Peyer's patch (tissue), 4 donors: ENCODE data around the gene SBF1.

Experiments
- POLR2A ChIP-seq, 2 donors: fragments of 450-650 bp; IDR thresholded peaks; one replicate each; pipeline ENCODE4 v1.5.1; 2017; ENCODE audit warnings: antibody characterized with exemption in 2 of 2, mild to moderate bottlenecking in 2 of 2, moderate library complexity in 2 of 2
- TF ChIP-seq, protein P1 (sequence below), 6 experiments: fragments of 450-650 bp in 4 of 6; fragments of 200-600 bp in 2 of 6; sonication (generic) in 1 of 6; IDR thresholded peaks; one replicate each; pipeline ENCODE4 v1.5.1; 2017 to 2019; ENCODE audit warnings: antibody characterized with exemption in 6 of 6, mild to moderate bottlenecking in 3 of 6, moderate library complexity in 1 of 6

DNA sequence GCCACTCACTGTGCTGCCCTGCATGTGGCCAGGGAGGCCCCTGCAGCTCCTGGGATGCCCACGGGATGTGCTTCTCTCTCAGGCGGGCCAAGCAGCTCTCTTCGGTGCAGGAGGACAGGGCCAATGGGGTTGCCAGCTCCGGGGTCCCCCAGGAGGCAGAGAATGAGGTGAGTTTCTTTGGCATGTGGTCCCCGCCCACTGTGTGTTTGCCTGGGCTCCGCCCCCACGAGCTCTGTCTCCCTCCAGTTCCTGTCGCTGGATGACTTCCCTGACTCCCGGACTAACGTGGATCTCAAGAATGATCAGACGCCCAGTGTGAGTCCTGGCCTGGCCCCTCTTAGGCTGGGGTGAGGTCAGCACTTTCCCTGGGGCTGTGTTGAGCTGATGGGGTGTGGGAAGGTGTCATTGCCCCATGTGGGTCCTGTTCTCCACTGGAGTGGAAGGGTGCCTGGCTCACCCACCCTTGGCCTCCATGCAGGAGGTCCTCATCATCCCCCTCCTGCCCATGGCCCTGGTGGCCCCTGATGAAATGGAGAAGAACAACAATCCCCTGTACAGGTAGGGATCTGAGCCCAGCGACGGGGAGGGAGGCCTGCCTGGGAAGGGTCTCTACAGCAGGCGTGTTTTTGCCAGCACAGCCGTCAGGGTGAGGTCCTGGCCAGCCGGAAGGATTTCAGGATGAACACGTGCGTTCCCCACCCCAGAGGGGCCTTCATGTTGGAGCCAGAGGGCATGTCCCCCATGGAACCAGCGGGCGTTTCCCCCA is 42.8 kb upstream of the SBF1 start:
- TF ChIP-seq POLR2A (IDR thresholded peaks at IDR 0.05), result no peak
- TF ChIP-seq, protein P1, sequence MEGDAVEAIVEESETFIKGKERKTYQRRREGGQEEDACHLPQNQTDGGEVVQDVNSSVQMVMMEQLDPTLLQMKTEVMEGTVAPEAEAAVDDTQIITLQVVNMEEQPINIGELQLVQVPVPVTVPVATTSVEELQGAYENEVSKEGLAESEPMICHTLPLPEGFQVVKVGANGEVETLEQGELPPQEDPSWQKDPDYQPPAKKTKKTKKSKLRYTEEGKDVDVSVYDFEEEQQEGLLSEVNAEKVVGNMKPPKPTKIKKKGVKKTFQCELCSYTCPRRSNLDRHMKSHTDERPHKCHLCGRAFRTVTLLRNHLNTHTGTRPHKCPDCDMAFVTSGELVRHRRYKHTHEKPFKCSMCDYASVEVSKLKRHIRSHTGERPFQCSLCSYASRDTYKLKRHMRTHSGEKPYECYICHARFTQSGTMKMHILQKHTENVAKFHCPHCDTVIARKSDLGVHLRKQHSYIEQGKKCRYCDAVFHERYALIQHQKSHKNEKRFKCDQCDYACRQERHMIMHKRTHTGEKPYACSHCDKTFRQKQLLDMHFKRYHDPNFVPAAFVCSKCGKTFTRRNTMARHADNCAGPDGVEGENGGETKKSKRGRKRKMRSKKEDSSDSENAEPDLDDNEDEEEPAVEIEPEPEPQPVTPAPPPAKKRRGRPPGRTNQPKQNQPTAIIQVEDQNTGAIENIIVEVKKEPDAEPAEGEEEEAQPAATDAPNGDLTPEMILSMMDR (IDR thresholded peaks at IDR 0.05), result no peak
